H1 (cell line): ENCODE measurements around the gene RHEX. TPM values are rescaled to one million over a fixed set of nuclear protein-coding genes. Genes with fewer than 3 reads are reported as not detected.

Source experiments
- CTCF ChIA-PET: fragments of 300-600 bp; sonication (Branson Sonifier 250); formaldehyde crosslinking; loops from one replicate; lab custom pipeline; 2021; ENCODE audit not compliant: partially characterized antibody; lab: Charles Lee
- POLR2A ChIA-PET: fragments of 300-600 bp; sonication (Branson Sonifier 250); formaldehyde crosslinking; loops from one replicate; lab custom pipeline; 2021; ENCODE audit warnings: inconsistent platforms; ENCODE audit not compliant: partially characterized antibody; lab: Charles Lee
- DNase-seq, 2 experiments: peaks; one replicate each; pipeline versions ENCODE4 v3.0.0 to v3.0.0-alpha.2; 2010 to 2022; ENCODE audit warnings: low spot score in 2 of 2, low read depth in 1 of 2, mixed read lengths in 1 of 2
- FAIRE-seq: peaks from 2 replicates; lab custom pipeline; 2011; peaks lifted over from hg19 to GRCh38; lab: Jason Lieb, UNC
- H2AFZ ChIP-seq: 2 replicates; pipeline ENCODE4 v1.8.1; 2012; ENCODE audit warnings: low read length, inconsistent platforms
- H2AK5ac ChIP-seq: 2 replicates; pipeline ENCODE4 v1.6.1; 2013; ENCODE audit warnings: low read depth, low read length
- H2BK120ac ChIP-seq: replicated peaks from 2 replicates; pipeline ENCODE3; 2013; ENCODE audit warnings: low read depth, low read length, inconsistent platforms
- H2BK12ac ChIP-seq: 2 replicates; pipeline ENCODE4 v1.6.1; 2013; ENCODE audit warnings: low read depth, low read length
- H2BK15ac ChIP-seq: 2 replicates; pipeline ENCODE4 v1.6.1; 2013; ENCODE audit warnings: low read length
- H2BK20ac ChIP-seq: 2 replicates; pipeline ENCODE4 v1.6.1; 2013; ENCODE audit warnings: low read length
- H2BK5ac ChIP-seq: 2 replicates; pipeline ENCODE4 v1.6.1; 2013; ENCODE audit warnings: low read depth, low read length
- H3K14ac ChIP-seq: 2 replicates; pipeline ENCODE4 v1.6.1; 2013; ENCODE audit warnings: inconsistent platforms; ENCODE audit not compliant: insufficient read length
- H3K18ac ChIP-seq: 2 replicates; pipeline ENCODE4 v1.6.1; 2013; ENCODE audit warnings: low read length; ENCODE audit errors: extremely low read depth
- H3K23ac ChIP-seq: 2 replicates; pipeline ENCODE4 v1.6.1; 2013; ENCODE audit warnings: inconsistent platforms; ENCODE audit not compliant: insufficient read length
- H3K23me2 ChIP-seq: 2 replicates; pipeline ENCODE4 v1.6.1; 2013; ENCODE audit warnings: low read depth, low read length
- H3K27ac ChIP-seq: 2 replicates; pipeline ENCODE4 v1.6.1; 2011; ENCODE audit warnings: low read depth, low read length, inconsistent platforms
- H3K27me3 ChIP-seq, 4 experiments: replicated peaks in 1 of 4; 1 replicate in 1 of 4; 2 replicates in 3 of 4; pipeline versions ENCODE4 v1.6.1 to v1.8.1; 2011 to 2013; ENCODE audit warnings: low read length in 3 of 4, mild to moderate bottlenecking in 3 of 4, inconsistent platforms in 2 of 4, mixed read lengths in 2 of 4, moderate library complexity in 1 of 4; ENCODE audit not compliant: control insufficient read depth in 3 of 4, insufficient read depth in 3 of 4; ENCODE audit errors: extremely low read depth in 1 of 4
- H3K36me3 ChIP-seq, 4 experiments: 2 replicates each; pipeline versions ENCODE4 v1.6.1 to v1.8.1; 2011 to 2013; ENCODE audit warnings: mild to moderate bottlenecking in 4 of 4, low read length in 3 of 4, moderate library complexity in 2 of 4, control low read depth in 1 of 4, inconsistent platforms in 1 of 4; ENCODE audit not compliant: insufficient read depth in 4 of 4, control insufficient read depth in 2 of 4
- H3K4ac ChIP-seq: replicated peaks from 2 replicates; pipeline ENCODE3; 2013; ENCODE audit warnings: low read length, low read depth, mixed read lengths, inconsistent platforms; ENCODE audit not compliant: insufficient read length
- H3K4me1 ChIP-seq, 4 experiments: replicated peaks in 1 of 4; 1 replicate in 1 of 4; 2 replicates in 3 of 4; pipeline versions ENCODE4 v1.6.1 to v1.8.1; 2011 to 2013; ENCODE audit warnings: low read length in 3 of 4, inconsistent platforms in 2 of 4, mixed read lengths in 1 of 4; ENCODE audit not compliant: insufficient read depth in 4 of 4, control insufficient read depth in 3 of 4
- H3K4me2 ChIP-seq, 2 experiments: 2 replicates each; pipeline versions ENCODE4 v1.6.1 to v1.8.1; 2011 to 2013; ENCODE audit warnings: low read depth in 2 of 2, low read length in 2 of 2, control low read depth in 1 of 2, inconsistent platforms in 1 of 2, mild to moderate bottlenecking in 1 of 2; ENCODE audit not compliant: insufficient read depth in 1 of 2
- H3K4me3 ChIP-seq, 4 experiments: fragments of 200-600, 300-600 bp in 1 of 4; sonication (generic), shearing (Covaris generic), sonication (Bioruptor Twin) in 1 of 4; 2 replicates each; pipeline versions ENCODE4 v1.5.1 to v1.8.1; 2011 to 2016; ENCODE audit warnings: low read length in 4 of 4, low read depth in 3 of 4, control low read depth in 2 of 4, inconsistent platforms in 2 of 4, mild to moderate bottlenecking in 2 of 4, mixed read lengths in 1 of 4, moderate library complexity in 1 of 4; ENCODE audit not compliant: insufficient read depth in 2 of 4; ENCODE audit errors: extremely low read depth in 1 of 4
- H3K56ac ChIP-seq: replicated peaks from 2 replicates; pipeline ENCODE3; 2013; ENCODE audit warnings: low read depth, mild to moderate bottlenecking, mixed read lengths, low read length, inconsistent platforms; ENCODE audit not compliant: insufficient read length
- H3K79me1 ChIP-seq: 2 replicates; pipeline ENCODE4 v1.6.1; 2013; ENCODE audit warnings: low read depth, low read length, control low read depth
- H3K79me2 ChIP-seq, 2 experiments: 2 replicates each; pipeline versions ENCODE4 v1.6.1 to v1.8.1; 2012 to 2013; ENCODE audit warnings: low read length in 2 of 2, mild to moderate bottlenecking in 2 of 2, inconsistent platforms in 1 of 2; ENCODE audit not compliant: insufficient read depth in 2 of 2, control insufficient read depth in 1 of 2
- H3K9ac ChIP-seq, 4 experiments: replicated peaks in 1 of 4; 1 replicate in 1 of 4; 2 replicates in 3 of 4; pipeline versions ENCODE4 v1.6.1 to v1.8.1; 2011 to 2013; ENCODE audit warnings: low read depth in 3 of 4, low read length in 3 of 4, control low read depth in 2 of 4, mild to moderate bottlenecking in 2 of 4, moderate library complexity in 2 of 4, inconsistent platforms in 1 of 4; ENCODE audit errors: extremely low read depth in 1 of 4
- H3K9me3 ChIP-seq, 2 experiments: 2 replicates each; pipeline versions ENCODE4 v1.6.1 to v1.8.1; 2012 to 2013; ENCODE audit warnings: mild to moderate bottlenecking in 2 of 2, moderate library complexity in 2 of 2, control low read depth in 1 of 2, inconsistent platforms in 1 of 2, low read depth in 1 of 2, low read length in 1 of 2, mixed read lengths in 1 of 2; ENCODE audit not compliant: insufficient read depth in 2 of 2
- H4K20me1 ChIP-seq, 2 experiments: replicated peaks in 1 of 2; 2 replicates each; pipeline versions ENCODE3 to v1.8.1; 2011 to 2013; ENCODE audit warnings: inconsistent platforms in 2 of 2, low read length in 2 of 2, mild to moderate bottlenecking in 1 of 2; ENCODE audit not compliant: insufficient read depth in 2 of 2, control insufficient read depth in 1 of 2
- H4K5ac ChIP-seq: 2 replicates; pipeline ENCODE4 v1.6.1; 2013; ENCODE audit warnings: low read length, low read depth, mixed read lengths, inconsistent platforms; ENCODE audit not compliant: insufficient read length
- H4K8ac ChIP-seq: 2 replicates; pipeline ENCODE4 v1.8.0; 2013; ENCODE audit warnings: mild to moderate bottlenecking, moderate library complexity, low read length, inconsistent platforms; ENCODE audit not compliant: insufficient read depth; ENCODE audit errors: extremely low read depth
- H4K91ac ChIP-seq: replicated peaks from 2 replicates; pipeline ENCODE3; 2013; ENCODE audit warnings: low read length, mixed read lengths, inconsistent platforms; ENCODE audit not compliant: insufficient read length
- ASH2L ChIP-seq: fragments of 200-600, 300-600 bp; sonication (generic); IDR thresholded peaks from one replicate; pipeline ENCODE4 v1.7.1; 2017; ENCODE audit warnings: low read length
- BACH1 ChIP-seq: IDR thresholded peaks from 2 replicates; pipeline ENCODE4 v1.6.1; 2012; ENCODE audit warnings: low read length, improper control_type of control experiment
- CBX8 ChIP-seq: fragments of 300-800, 300-1000 bp; sonication (generic); IDR thresholded peaks from 2 replicates; pipeline ENCODE4 v1.7.1; 2016; ENCODE audit warnings: low read depth, low read length, borderline replicate concordance
- CEBPB ChIP-seq: IDR thresholded peaks from 2 replicates; pipeline ENCODE4 v1.6.1; 2012; ENCODE audit warnings: low read depth, low read length
- CTBP2 ChIP-seq: IDR thresholded peaks from 2 replicates; pipeline ENCODE4 v1.7.0; 2011; ENCODE audit warnings: borderline replicate concordance, mild to moderate bottlenecking, moderate library complexity, mixed read lengths, low read length; ENCODE audit not compliant: insufficient read depth, insufficient read length
- EGR1 ChIP-seq: IDR thresholded peaks from 2 replicates; pipeline ENCODE4 v1.6.1; 2011; ENCODE audit warnings: low read depth, low read length, borderline replicate concordance
- HDAC6 ChIP-seq: IDR thresholded peaks from one replicate; pipeline ENCODE4 v1.7.1; 2012; ENCODE audit warnings: low read depth, mild to moderate bottlenecking, inconsistent platforms, low read length, moderate library complexity
- PHF8 ChIP-seq: fragments of 200-600 bp; sonication (generic); conservative IDR thresholded peaks from 2 replicates; pipeline ENCODE4 v1.7.1; 2012; ENCODE audit warnings: low read depth, mild to moderate bottlenecking, inconsistent platforms, low read length, moderate library complexity
- POLR2AphosphoS5 ChIP-seq: IDR thresholded peaks from 2 replicates; pipeline ENCODE4 v1.6.1; 2011; ENCODE audit warnings: low read depth, low read length
- POU5F1 ChIP-seq: IDR thresholded peaks from 2 replicates; pipeline ENCODE4 v1.6.1; 2011; ENCODE audit warnings: low read depth, mild to moderate bottlenecking, low read length, moderate library complexity
- SIX5 ChIP-seq: IDR thresholded peaks from 2 replicates; pipeline ENCODE4 v1.6.1; 2011; ENCODE audit warnings: mild to moderate bottlenecking, low read depth, low read length
- TAF1 ChIP-seq: IDR thresholded peaks from 2 replicates; pipeline ENCODE4 v1.6.1; 2011; ENCODE audit warnings: mild to moderate bottlenecking, low read depth, low read length
- TAF7 ChIP-seq: optimal IDR thresholded peaks from 2 replicates; pipeline ENCODE3; 2011; ENCODE audit warnings: low read depth, mild to moderate bottlenecking, inconsistent platforms, low read length, moderate library complexity, borderline replicate concordance
- YY1 ChIP-seq: IDR thresholded peaks from 2 replicates; pipeline ENCODE4 v1.6.1; 2011; ENCODE audit warnings: low read depth, mild to moderate bottlenecking, low read length
- WGBS, 2 experiments: shearing (Covaris generic) in 1 of 2; methylation state at CpG; one replicate each; pipeline versions ENCODE4 v1.1.6 to v1.1.7; 2013 to 2015; ENCODE audit warnings: low lambda C conversion rate in 2 of 2, mixed read lengths in 2 of 2, inconsistent platforms in 1 of 2, low coverage in 1 of 2, missing lambda C conversion rate in 1 of 2; ENCODE audit not compliant: insufficient replicate concordance in 2 of 2, insufficient coverage in 1 of 2, insufficient read length in 1 of 2; ENCODE audit errors: extremely low coverage in 1 of 2, missing lambda C conversion rate in 1 of 2; 5-methylcytosine and 5-hydroxymethylcytosine counted together
- polyA plus RNA-seq, 7 experiments: library from polyadenylated mRNA; depleted of rRNA in 3 of 7; stranded (reverse) in 5 of 7; unstranded in 2 of 7; fragments of >200 nt in 5 of 7; fragments of 200-250 nt in 2 of 7; gene quantifications; 1 replicate in 5 of 7; 2 replicates in 1 of 7; 4 replicates in 1 of 7; pipeline versions ENCODE4 v1.2.1 to v1.2.3, GENCODE V29; 2011 to 2013; ENCODE audit warnings: missing spikeins in 2 of 7, mixed read lengths in 2 of 7
- total RNA-seq: library from RNA; stranded (reverse); fragmentation: NEBNext Ultra II Directional; extraction: Animal tissue kit (Norgen Biotek cat#: 25700); gene quantifications from 2 replicates; pipeline ENCODE4 v1.2.1, GENCODE V29; 2021

Gene RHEX
- total and polyA plus RNA-seq, 2 of the 8 experiments (the other 6 are each of a cell fraction or from before 2014, with no cell fraction given) = not detected

- Histone ChIP-seq H3K56ac (no peak overlapping the region), H3K4me1 (peaks cover 2 to 9% (median 3%) of the 10 kb centered on the region in 4 experiments; a peak in 5 of 7 replicates), H2BK15ac (peak overlapping the region; percentile 21; the same call in 1 of the 2 replicates), H2BK20ac (0 out of 2 replicates have a peak overlapping the region, but pooled peaks have one; percentile 62), H4K91ac (no peak overlapping the region), H3K14ac (no peak overlapping the region), H4K20me1 (no peaks in the 10 kb centered on the region), H3K4me3 (no peak overlapping the region), H3K27ac (no peak overlapping the region), H3K4me2 (no peak overlapping the region), H3K9ac (no peak overlapping the region), H3K79me2 (no peaks in the 10 kb centered on the region), H3K79me1 (no peaks in the 10 kb centered on the region), H2AK5ac (no peak overlapping the region), H3K23me2 (no peaks in the 10 kb centered on the region), H4K8ac (no peak overlapping the region), H2BK12ac (0 out of 2 replicates have a peak overlapping the region, but pooled peaks have one; percentile 4), H2BK5ac (no peak overlapping the region), H3K9me3 (no peaks in the 10 kb centered on the region), H3K4ac (no peak overlapping the region), H3K36me3 (no peaks in the 10 kb centered on the region), H3K18ac (no peak overlapping the region), H3K23ac (no peak overlapping the region), H4K5ac (no peak overlapping the region), H2BK120ac (no peak overlapping the region), H3K27me3 (no peaks in the 10 kb centered on the region), H2AFZ (peak overlapping the region; percentile 90; the same call in 1 of the 2 replicates)
- TF ChIP-seq TAF1 (no peak), CBX8 (no peak), ASH2L (no peak), CEBPB (no peak), POLR2AphosphoS5 (no peak), PHF8 (no peak), SIX5 (no peak), BACH1 (no peak), CTBP2 (no peak), TAF7 (no peak), POU5F1 (no peak), HDAC6 (no peak), EGR1 (no peak), YY1 (no peak)
- 66% methylated on average over 7 of the region's 7 CpGs; no CpG with 5 or more reads in 1 of the 2 experiments for WGBS, 2 experiments
- FAIRE-seq (peak; percentile 55), DNase-seq (peak in 1 of 2 experiments; percentile 55)
- POLR2A ChIA-PET = no interaction called here
- CTCF ChIA-PET = interaction anchor here (1.8 kb wide), 1 partner anchor 12 kb away, joined by 9 read pairs; no protein-coding TSS in a partner anchor
These were observed 11.3 kb upstream of the RHEX start for GRCh38 chr1:206041640-206042039.
